Skin of body (tissue), 2 donors: ENCODE data around the gene TNIP2. TPM values are rescaled to one million over a fixed set of nuclear protein-coding genes. Genes with fewer than 3 reads are reported as not detected.
"Not testable (repeated sequence)": the region's sequence is repeated elsewhere in the genome, so short reads cannot be mapped to it uniquely, and the experiment has no call there.

Experiments
- DNase-seq: peaks from one replicate; lab custom pipeline; 2025; lab: John Stamatoyannopoulos, UW
- total RNA-seq: library from RNA; depleted of rRNA; stranded (reverse); fragments of >200 nt; gene quantifications from one replicate; pipeline ENCODE4 v1.2.3, GENCODE V29; 2014

Gene TNIP2
- total RNA-seq, 1 donor from 2014 or later = 12.4 TPM

GRCh38 chr4:2794486-2795299 lies 38.6 kb upstream of the TNIP2 start:
- no peak for DNase-seq

- no peak for DNase-seq
Measured at GRCh38 chr4:2793586-2794485, 37.7 kb upstream of the TNIP2 start.

GRCh38 chr4:2792711-2793585 lies 36.8 kb upstream of the TNIP2 start, which contains the start of gene SH3BP2:
SH3BP2 (plus strand) TSS chr4:2793085; CDS start chr4:2820618, 27,533 bp downstream.
- DNase-seq = no peak

GRCh38 chr4:2792396-2792710 lies 36.2 kb upstream of the TNIP2 start:
- no peak for DNase-seq

GRCh38 chr4:2791518-2792395 lies 35.6 kb upstream of the TNIP2 start:
- DNase-seq = no peak

- DNase-seq = no peak
Measured at GRCh38 chr4:2790583-2791517, 34.7 kb upstream of the TNIP2 start.

- no peak for DNase-seq
Measured at GRCh38 chr4:2789793-2790582, 33.9 kb upstream of the TNIP2 start.

GRCh38 chr4:2789351-2789750 lies 33.2 kb upstream of the TNIP2 start:
- DNase-seq = no peak

GRCh38 chr4:2788532-2789103 lies 32.5 kb upstream of the TNIP2 start:
- no peak for DNase-seq

- no peak for DNase-seq
Measured at GRCh38 chr4:2788101-2788500, 32.0 kb upstream of the TNIP2 start.

GRCh38 chr4:2787230-2788100 lies 31.3 kb upstream of the TNIP2 start:
- no peak for DNase-seq

- DNase-seq = no peak
Measured at GRCh38 chr4:2786794-2787229, 30.7 kb upstream of the TNIP2 start.

- no peak for DNase-seq
Measured at GRCh38 chr4:2786152-2786671, 30.1 kb upstream of the TNIP2 start.

- DNase-seq = no peak
Measured at GRCh38 chr4:2785613-2786012, 29.5 kb upstream of the TNIP2 start.

- no peak for DNase-seq
Measured at GRCh38 chr4:2783790-2784189, 27.7 kb upstream of the TNIP2 start.

- DNase-seq = no peak
Measured at GRCh38 chr4:2781911-2782310, 25.8 kb upstream of the TNIP2 start.

GRCh38 chr4:2780643-2781042 lies 24.5 kb upstream of the TNIP2 start:
- DNase-seq = not testable (repeated sequence)
